Naive B cell (primary cell): ENCODE data around the gene MYH14. TPM values are rescaled to one million over a fixed set of nuclear protein-coding genes. Genes with fewer than 3 reads are reported as not detected.
A peak's percentile ranks its signal among the peaks of the same experiment; 100 is the strongest.

Source experiments
- ATAC-seq, 2 donors: fragments of 150-1000 bp; cut with Tn5 transposase; 2 replicates each; pipeline ENCODE4 v1.10.0; 2021; ENCODE audit warnings: low read depth in 2 of 2, mild to moderate bottlenecking in 2 of 2, moderate library complexity in 2 of 2
- DNase-seq: peaks from one replicate; pipeline ENCODE4 v3.0.0; 2022
- H3K27ac Mint-ChIP-seq, 6 donors: one replicate each; pipeline ENCODE4 v1.8.0; 2020 to 2022; ENCODE audit warnings: mild to moderate bottlenecking in 6 of 6, mixed read lengths in 6 of 6, moderate library complexity in 5 of 6, inconsistent platforms in 2 of 6
- H3K27me3 Mint-ChIP-seq, 3 donors: one replicate each; pipeline ENCODE4 v1.8.0; 2021 to 2022; ENCODE audit warnings: mixed read lengths in 3 of 3, mild to moderate bottlenecking in 1 of 3
- H3K36me3 Mint-ChIP-seq, 2 donors: one replicate each; pipeline ENCODE4 v1.8.0; 2020 to 2022; ENCODE audit warnings: mixed read lengths in 2 of 2, inconsistent platforms in 1 of 2, mild to moderate bottlenecking in 1 of 2
- H3K4me1 Mint-ChIP-seq, 3 donors: one replicate each; pipeline ENCODE4 v1.8.0; 2020 to 2022; ENCODE audit warnings: mixed read lengths in 3 of 3, inconsistent platforms in 1 of 3, mild to moderate bottlenecking in 1 of 3, moderate library complexity in 1 of 3
- H3K4me3 Mint-ChIP-seq, 8 donors: one replicate each; pipeline ENCODE4 v1.8.0; 2020 to 2022; ENCODE audit warnings: mild to moderate bottlenecking in 8 of 8, mixed read lengths in 8 of 8, moderate library complexity in 8 of 8, inconsistent platforms in 2 of 8
- H3K9me3 Mint-ChIP-seq, 7 donors: one replicate each; pipeline ENCODE4 v1.8.0; 2020 to 2022; ENCODE audit warnings: mixed read lengths in 7 of 7, mild to moderate bottlenecking in 5 of 7, inconsistent platforms in 2 of 7, moderate library complexity in 1 of 7
- polyA plus RNA-seq, 6 donors: library from polyadenylated mRNA; unstranded; fragments of 300-500 nt; fragmentation: Illumina TruSeq; gene quantifications; one replicate each; pipeline ENCODE4 v1.2.3, GENCODE V29; 2021; ENCODE audit warnings: low read depth in 6 of 6

The MYH14 gene
- polyA plus RNA-seq, 6 donors from 2014 or later = not detected

DNA sequence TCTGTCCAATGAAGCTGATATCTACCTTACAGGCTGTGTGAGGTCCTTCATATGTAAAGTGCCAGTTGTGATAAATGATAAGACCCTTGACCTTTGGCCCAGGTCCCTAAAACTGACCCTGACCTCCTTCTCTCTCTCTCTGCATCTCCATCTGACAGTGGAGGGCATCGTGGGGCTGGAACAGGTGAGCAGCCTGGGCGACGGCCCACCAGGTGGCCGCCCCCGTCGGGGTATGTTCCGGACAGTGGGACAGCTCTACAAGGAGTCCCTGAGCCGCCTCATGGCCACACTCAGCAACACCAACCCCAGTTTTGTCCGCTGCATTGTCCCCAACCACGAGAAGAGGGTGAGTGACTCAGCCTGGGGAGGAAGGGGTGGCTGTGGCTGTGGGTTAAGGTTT, 53.7 kb downstream of the MYH14 start:
- no peak for ATAC-seq
- peaks cover 8 to 37% (median 21%) of the 10 kb centered on the region in 7 donors for H3K9me3 Mint-ChIP-seq
- H3K27ac Mint-ChIP-seq = no peak overlapping the region

DNA sequence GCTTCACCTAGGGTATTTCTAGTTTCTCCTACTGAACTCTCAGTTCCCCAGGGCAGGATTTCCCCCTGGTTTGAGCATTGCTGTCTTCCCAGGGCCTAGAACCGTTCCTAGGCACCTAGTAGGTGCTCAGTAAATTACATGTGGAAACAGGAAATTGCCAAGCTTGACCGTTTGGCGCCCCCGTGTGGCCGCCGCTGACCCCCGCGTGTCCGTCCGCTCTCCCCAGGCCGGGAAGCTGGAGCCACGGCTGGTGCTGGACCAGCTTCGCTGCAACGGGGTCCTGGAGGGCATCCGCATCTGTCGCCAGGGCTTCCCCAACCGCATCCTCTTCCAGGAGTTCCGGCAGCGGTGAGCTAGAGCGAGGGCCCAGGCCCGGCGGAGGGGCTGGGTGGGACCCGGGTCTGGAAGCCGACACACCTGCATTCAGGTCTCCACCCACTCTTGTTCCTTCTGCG, 55.5 kb downstream of the MYH14 start:
- DNase-seq = no peak
- H3K36me3 Mint-ChIP-seq = peaks cover 5 to 12% of the 10 kb centered on the region in 2 donors
- H3K9me3 Mint-ChIP-seq = peaks cover 6 to 22% (median 10%) of the 10 kb centered on the region in 7 donors

More for the DNA sequence above, 53.7 kb downstream of the MYH14 start:
- no peak for DNase-seq
- H3K4me1 Mint-ChIP-seq = peaks cover 0 to 3% (median 2%) of the 10 kb centered on the region in 3 donors
- no peak overlapping the region for H3K4me3 Mint-ChIP-seq
- H3K36me3 Mint-ChIP-seq = peaks cover 5 to 12% of the 10 kb centered on the region in 2 donors
- peaks cover 22 to 32% (median 22%) of the 10 kb centered on the region in 3 donors for H3K27me3 Mint-ChIP-seq

DNA sequence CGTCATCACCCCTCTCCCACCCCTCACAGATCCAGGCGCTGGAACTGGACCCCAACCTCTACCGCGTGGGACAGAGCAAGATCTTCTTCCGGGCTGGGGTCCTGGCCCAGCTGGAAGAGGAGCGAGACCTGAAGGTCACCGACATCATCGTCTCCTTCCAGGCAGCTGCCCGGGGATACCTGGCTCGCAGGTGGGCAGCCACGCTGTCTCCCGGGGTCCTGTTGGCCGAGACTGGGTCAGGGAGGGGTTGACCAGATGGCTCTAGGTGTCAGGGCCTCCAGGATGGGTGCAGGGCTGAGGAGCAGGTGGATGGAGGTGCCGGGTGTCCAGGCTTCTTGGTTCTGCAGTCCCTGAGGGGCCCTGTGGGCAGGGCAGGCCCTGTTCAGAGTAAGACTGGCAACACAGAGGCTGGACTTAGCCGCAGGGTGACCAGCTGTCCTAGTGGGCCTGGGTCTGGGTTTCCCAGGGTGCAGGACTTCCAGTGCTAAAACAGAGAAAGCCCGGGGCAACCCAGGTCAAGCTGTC, 58.1 kb downstream of the MYH14 start:
- peaks cover 0 to 3% (median 0%) of the 10 kb centered on the region in 3 donors for H3K4me1 Mint-ChIP-seq
- no peak for DNase-seq
- peaks cover 0 to 9% (median 1%) of the 10 kb centered on the region in 7 donors for H3K9me3 Mint-ChIP-seq
- H3K4me3 Mint-ChIP-seq = peak overlapping the region in 1 of 8 donors; percentile 44
- H3K27ac Mint-ChIP-seq = no peak overlapping the region
- no peaks in the 10 kb centered on the region for H3K36me3 Mint-ChIP-seq
- ATAC-seq = no peak
- peaks cover 11 to 29% (median 14%) of the 10 kb centered on the region in 3 donors for H3K27me3 Mint-ChIP-seq

More for the DNA sequence above, 55.5 kb downstream of the MYH14 start:
- no peak for ATAC-seq
- Mint-ChIP-seq H3K27me3 (peaks cover 18 to 39% (median 22%) of the 10 kb centered on the region in 3 donors), H3K4me3 (no peak overlapping the region), H3K4me1 (no peaks in the 10 kb centered on the region), H3K27ac (no peak overlapping the region)

DNA sequence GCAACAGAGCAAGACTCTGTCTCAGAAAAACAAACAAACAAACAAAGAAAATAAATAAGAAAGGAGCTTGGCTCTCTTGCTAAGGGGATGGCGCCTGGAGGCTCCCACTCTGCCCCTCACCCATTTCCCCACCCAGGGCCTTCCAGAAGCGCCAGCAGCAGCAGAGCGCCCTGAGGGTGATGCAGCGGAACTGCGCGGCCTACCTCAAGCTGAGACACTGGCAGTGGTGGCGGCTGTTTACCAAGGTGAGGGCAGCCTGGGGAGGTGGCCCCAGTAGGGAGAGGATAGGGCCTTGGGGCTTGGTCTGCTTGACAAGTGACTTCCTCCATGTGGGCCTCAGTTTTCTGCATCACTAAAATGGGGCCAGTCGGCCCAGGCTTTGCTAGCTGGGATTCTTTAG, 59.8 kb downstream of the MYH14 start:
- H3K27me3 Mint-ChIP-seq = peaks cover 8 to 28% (median 28%) of the 10 kb centered on the region in 3 donors
- H3K27ac Mint-ChIP-seq = no peak overlapping the region
- no peak for DNase-seq
- peaks cover 0 to 4% (median 1%) of the 10 kb centered on the region in 7 donors for H3K9me3 Mint-ChIP-seq
- ATAC-seq = no peak
- peaks cover 0 to 8% of the 10 kb centered on the region in 2 donors for H3K36me3 Mint-ChIP-seq
- H3K4me1 Mint-ChIP-seq = peaks cover 0 to 4% (median 0%) of the 10 kb centered on the region in 3 donors
- no peak overlapping the region for H3K4me3 Mint-ChIP-seq

DNA sequence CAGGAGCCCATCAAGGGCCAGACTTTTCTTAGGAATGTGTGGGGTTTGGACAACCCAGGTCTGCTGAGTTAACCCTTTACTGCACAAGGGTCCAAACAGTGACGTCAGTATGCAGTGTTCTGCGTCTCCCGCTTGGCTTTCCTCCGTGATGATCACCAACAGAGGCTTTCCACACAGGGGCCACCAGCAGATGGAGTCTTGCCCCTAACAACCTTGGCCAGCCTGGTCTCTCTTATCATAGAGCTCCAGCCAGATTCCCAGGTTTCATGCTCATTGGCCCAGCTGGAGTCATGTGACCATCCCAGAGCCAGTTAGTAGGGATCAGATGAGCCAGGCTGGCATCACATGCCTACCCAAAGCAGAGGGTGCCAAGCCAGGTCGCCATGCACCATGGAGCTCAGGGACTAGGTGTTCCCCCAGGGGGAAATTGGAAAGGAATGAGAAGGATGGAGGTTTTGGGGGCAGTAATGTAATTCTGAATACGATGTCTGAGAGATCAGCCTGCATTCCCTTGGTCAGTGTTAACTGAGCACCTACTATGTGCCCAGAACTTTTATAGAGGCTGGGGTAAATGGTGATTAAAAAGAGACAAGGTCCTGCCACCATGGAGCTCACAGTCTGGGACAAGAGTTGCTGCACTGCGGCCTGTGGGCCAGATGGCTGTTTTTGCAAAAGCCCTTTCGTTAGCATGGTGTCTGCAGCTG, 61.2 kb downstream of the MYH14 start:
- DNase-seq (no peak), ATAC-seq (no peak)
- Mint-ChIP-seq H3K27ac (no peak overlapping the region), H3K4me3 (peak overlapping the region in 1 of 8 donors; percentile 33), H3K4me1 (peaks cover 0 to 4% (median 0%) of the 10 kb centered on the region in 3 donors), H3K27me3 (peaks cover 8 to 35% (median 33%) of the 10 kb centered on the region in 3 donors), H3K9me3 (peaks cover 0 to 4% (median 2%) of the 10 kb centered on the region in 7 donors), H3K36me3 (peaks cover 0 to 8% of the 10 kb centered on the region in 2 donors)

DNA sequence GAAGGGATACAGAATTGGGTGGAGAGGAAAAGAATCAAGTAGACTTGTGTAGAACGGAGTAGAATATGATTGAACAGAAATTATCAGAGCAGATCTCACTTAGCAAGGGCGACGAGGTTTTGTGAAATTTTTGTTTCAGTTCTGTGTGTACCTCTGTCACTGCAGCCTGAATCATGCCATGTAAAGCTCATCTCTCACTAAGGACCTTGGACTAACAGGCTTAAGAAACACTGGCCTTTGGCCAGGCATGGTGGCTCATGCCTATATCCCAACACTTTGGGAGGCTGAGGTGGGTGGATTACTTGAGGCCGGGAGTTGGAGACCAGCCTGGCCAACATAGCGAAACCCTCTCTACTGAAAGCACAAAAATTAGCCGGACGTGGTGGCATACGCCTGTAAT, 62.6 kb downstream of the MYH14 start:
- H3K4me3 Mint-ChIP-seq = no peak overlapping the region
- ATAC-seq = no peak
- peaks cover 0 to 8% of the 10 kb centered on the region in 2 donors for H3K36me3 Mint-ChIP-seq
- peaks cover 8 to 36% (median 35%) of the 10 kb centered on the region in 3 donors for H3K27me3 Mint-ChIP-seq
- H3K9me3 Mint-ChIP-seq = peaks cover 0 to 4% (median 2%) of the 10 kb centered on the region in 7 donors
- no peak for DNase-seq
- peaks cover 0 to 4% (median 0%) of the 10 kb centered on the region in 3 donors for H3K4me1 Mint-ChIP-seq
- no peak overlapping the region for H3K27ac Mint-ChIP-seq

DNA sequence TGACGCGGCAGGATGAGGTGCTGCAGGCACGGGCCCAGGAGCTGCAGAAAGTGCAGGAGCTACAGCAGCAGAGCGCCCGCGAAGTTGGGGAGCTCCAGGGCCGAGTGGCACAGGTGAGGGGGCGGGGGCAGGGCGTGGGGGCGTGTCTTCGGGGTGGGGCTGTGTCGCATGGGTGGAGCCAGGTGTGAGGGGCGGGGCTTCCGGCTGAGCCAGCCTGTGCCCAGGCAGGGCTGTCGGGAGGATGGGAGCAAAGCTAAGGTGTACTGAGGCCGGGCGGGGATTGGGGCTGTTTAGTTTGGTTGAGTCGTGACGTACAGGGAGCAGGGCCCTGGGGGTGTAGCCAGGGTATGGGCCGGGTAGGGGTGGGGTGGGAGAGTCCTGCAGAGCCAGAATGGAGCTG, 63.5 kb downstream of the MYH14 start:
- no peak overlapping the region for H3K4me3 Mint-ChIP-seq
- no peak for ATAC-seq
- H3K9me3 Mint-ChIP-seq = peaks cover 0 to 4% (median 2%) of the 10 kb centered on the region in 7 donors
- H3K27me3 Mint-ChIP-seq = peaks cover 8 to 39% (median 37%) of the 10 kb centered on the region in 3 donors
- peak overlapping the region in 1 of 6 donors; percentile 14 for H3K27ac Mint-ChIP-seq
- DNase-seq = no peak
- H3K4me1 Mint-ChIP-seq = peaks cover 0 to 4% (median under 1%) of the 10 kb centered on the region in 3 donors
- peaks cover 0 to 8% of the 10 kb centered on the region in 2 donors for H3K36me3 Mint-ChIP-seq

DNA sequence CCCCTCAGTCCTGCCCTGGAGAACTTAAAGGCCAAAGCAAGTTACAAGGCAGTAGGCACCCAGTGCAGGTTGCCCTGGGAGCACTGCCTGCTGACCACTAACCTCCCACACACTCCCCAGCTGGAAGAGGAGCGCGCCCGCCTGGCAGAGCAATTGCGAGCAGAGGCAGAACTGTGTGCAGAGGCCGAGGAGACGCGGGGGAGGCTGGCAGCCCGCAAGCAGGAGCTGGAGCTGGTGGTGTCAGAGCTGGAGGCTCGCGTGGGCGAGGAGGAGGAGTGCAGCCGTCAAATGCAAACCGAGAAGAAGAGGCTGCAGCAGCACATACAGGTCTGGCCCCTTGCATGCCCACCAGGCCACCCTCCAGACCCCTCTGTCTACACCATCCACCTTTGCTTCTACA, 64.6 kb downstream of the MYH14 start:
- Mint-ChIP-seq H3K4me3 (no peak overlapping the region), H3K9me3 (peaks cover 0 to 5% (median 2%) of the 10 kb centered on the region in 7 donors), H3K27me3 (peaks cover 8 to 38% (median 35%) of the 10 kb centered on the region in 3 donors), H3K27ac (no peak overlapping the region), H3K36me3 (peaks cover 0 to 8% of the 10 kb centered on the region in 2 donors), H3K4me1 (peaks cover 0 to 6% (median 6%) of the 10 kb centered on the region in 3 donors)
- DNase-seq (no peak), ATAC-seq (no peak)

DNA sequence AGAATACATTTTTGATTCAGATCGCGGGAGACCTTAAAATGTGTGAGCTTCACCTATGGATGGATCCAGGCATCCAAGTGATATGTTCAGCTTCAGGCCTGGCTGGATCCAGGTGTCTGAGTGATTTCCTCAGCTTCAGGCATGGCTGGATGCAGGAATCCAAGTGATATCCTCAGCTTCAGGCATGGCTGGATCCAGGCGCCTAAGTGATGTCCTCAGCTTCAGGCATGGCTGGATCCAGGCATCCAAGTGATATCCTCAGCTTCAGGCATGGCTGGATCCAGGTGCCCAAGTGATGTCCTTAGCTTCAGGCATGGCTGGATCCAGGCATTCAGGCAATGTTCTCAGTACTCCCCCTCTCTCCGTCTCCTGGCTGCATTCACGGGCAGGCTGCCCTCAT, 65.1 kb downstream of the MYH14 start:
- H3K4me3 Mint-ChIP-seq = no peak overlapping the region
- no peak overlapping the region for H3K27ac Mint-ChIP-seq
- no peak for ATAC-seq

DNA sequence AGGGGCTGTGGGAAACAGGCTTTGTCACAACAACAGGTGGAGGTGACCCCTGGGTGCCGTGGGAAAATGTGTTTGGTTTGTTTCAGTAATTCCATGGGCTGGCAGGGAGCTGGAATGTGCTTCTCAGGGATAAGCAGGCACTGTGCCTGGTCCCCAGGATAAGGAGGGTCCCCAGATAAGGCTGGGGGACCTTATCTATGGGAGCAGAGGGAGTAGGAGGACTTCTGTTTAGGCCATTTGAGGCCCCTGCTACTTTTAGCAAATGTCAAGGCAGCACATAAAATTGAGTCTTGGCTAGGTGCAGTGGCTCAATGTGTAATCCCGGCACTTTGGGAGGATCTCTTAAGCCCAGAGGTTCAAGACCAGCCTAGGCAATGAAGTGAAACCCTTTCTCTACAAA, 66.2 kb downstream of the MYH14 start:
- Mint-ChIP-seq H3K27me3 (peaks cover 8 to 38% (median 35%) of the 10 kb centered on the region in 3 donors), H3K27ac (peak overlapping the region in 1 of 6 donors; percentile 47), H3K4me3 (no peak overlapping the region), H3K36me3 (peaks cover 0 to 8% of the 10 kb centered on the region in 2 donors), H3K9me3 (peaks cover 0 to 5% (median under 1%) of the 10 kb centered on the region in 7 donors), H3K4me1 (peaks cover 0 to 6% (median 6%) of the 10 kb centered on the region in 3 donors)
- DNase-seq (no peak), ATAC-seq (no peak)

More for the DNA sequence above, 65.1 kb downstream of the MYH14 start:
- H3K4me1 Mint-ChIP-seq = peaks cover 0 to 6% (median 6%) of the 10 kb centered on the region in 3 donors
- H3K9me3 Mint-ChIP-seq = peaks cover 0 to 5% (median 2%) of the 10 kb centered on the region in 7 donors
- no peak for DNase-seq
- H3K36me3 Mint-ChIP-seq = peaks cover 0 to 8% of the 10 kb centered on the region in 2 donors
- peaks cover 8 to 38% (median 35%) of the 10 kb centered on the region in 3 donors for H3K27me3 Mint-ChIP-seq

DNA sequence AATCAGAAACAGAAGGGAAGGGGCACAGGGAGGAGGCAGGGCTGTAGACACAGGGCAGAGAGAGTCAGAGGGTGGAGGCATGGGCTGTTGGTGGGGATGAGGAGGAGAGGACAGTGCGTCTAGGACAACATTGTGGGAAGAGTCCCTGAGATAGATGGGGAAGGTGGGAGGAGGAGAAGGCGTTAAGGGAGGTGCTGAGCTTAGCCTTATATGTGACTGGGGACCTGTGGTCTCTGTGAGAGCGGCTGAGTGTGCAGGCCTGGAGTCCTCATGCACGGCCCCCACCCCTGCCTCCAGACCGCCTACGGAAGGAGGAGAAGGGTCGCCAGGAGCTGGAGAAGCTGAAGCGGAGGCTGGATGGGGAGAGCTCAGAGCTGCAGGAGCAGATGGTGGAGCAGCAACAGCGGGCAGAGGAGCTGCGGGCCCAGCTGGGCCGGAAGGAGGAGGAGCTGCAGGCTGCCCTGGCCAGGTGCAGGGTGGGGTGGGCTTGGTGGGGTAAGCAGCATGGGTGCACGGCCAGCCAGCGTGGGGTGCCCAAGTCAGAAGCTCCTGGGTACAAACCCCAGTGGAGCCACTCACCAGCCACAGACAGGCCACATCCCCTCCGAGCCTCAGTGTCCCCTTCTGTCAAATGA, 69.0 kb downstream of the MYH14 start:
- H3K27ac Mint-ChIP-seq = peak overlapping the region in 2 of 6 donors; percentile 61 to 63
- H3K4me1 Mint-ChIP-seq = peaks cover 0 to 6% (median 2%) of the 10 kb centered on the region in 3 donors
- H3K27me3 Mint-ChIP-seq = peaks cover 0 to 51% (median 48%) of the 10 kb centered on the region in 3 donors
- peak overlapping the region in 1 of 8 donors; percentile 69 for H3K4me3 Mint-ChIP-seq
- H3K9me3 Mint-ChIP-seq = peaks cover 0 to 7% (median 0%) of the 10 kb centered on the region in 7 donors
- peaks cover 0 to 8% of the 10 kb centered on the region in 2 donors for H3K36me3 Mint-ChIP-seq
- no peak for DNase-seq
- no peak for ATAC-seq

DNA sequence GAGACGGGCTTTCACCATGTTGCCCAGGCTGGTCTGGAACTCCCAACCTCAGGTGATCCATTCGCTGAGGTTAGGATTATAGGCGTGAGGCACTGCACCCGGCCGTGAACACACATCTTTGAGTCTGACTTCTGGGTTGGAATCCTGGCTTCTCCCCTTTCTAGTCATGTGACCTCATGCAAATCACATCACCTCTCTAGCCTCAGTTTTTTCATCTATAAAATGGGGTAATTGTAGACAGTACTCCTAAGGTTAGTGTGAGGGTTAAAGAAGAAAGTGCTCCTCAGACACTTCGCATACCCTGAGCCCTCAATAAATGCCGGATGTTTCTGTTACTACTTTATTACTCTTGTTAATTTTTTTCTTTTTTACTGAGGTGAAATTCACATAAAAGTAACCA, 70.4 kb downstream of the MYH14 start:
- peaks cover 0 to 48% (median 41%) of the 10 kb centered on the region in 3 donors for H3K27me3 Mint-ChIP-seq
- ATAC-seq (no peak), DNase-seq (no peak)
- no peaks in the 10 kb centered on the region for H3K36me3 Mint-ChIP-seq
- H3K4me1 Mint-ChIP-seq = peaks cover 0 to 6% (median 2%) of the 10 kb centered on the region in 3 donors
- H3K27ac Mint-ChIP-seq = no peak overlapping the region
- peaks cover 0 to 4% (median 0%) of the 10 kb centered on the region in 7 donors for H3K9me3 Mint-ChIP-seq
- no peak overlapping the region for H3K4me3 Mint-ChIP-seq
